MCF 10A (cell line): ENCODE measurements around the gene ME3. TPM values are rescaled to one million over a fixed set of nuclear protein-coding genes. Genes with fewer than 3 reads are reported as not detected.

Source experiments
- BruUV-seq: library from RNA; stranded (reverse); fragments of 400-500 nt; replicated peaks from 2 replicates; lab custom pipeline; 2021; lab: Mats Ljungman, UMichigan
- CTCF ChIA-PET: fragments of 300-600 bp; sonication (Branson Sonifier 250); formaldehyde crosslinking; extraction: SDS; loops from one replicate; lab custom pipeline; 2021; ENCODE audit warnings: antibody characterized with exemption, inconsistent platforms; lab: Yijun Ruan, JAX
- POLR2A ChIA-PET: fragments of 300-600, 350-650 bp; sonication (Branson Sonifier 250); formaldehyde crosslinking; extraction: SDS; loops from one replicate; lab custom pipeline; 2020; ENCODE audit warnings: antibody characterized with exemption, inconsistent platforms; lab: Yijun Ruan, JAX
- DNase-seq: peaks from one replicate; pipeline ENCODE4 v3.0.0-alpha.2; 2018; ENCODE audit not compliant: unreplicated experiment
- H3K27ac Mint-ChIP-seq: one replicate; pipeline ENCODE4 v1.8.0; 2022; ENCODE audit warnings: mild to moderate bottlenecking, low read depth, mixed read lengths; ENCODE audit not compliant: unreplicated experiment
- H3K27me3 Mint-ChIP-seq: one replicate; pipeline ENCODE4 v1.8.0; 2022; ENCODE audit warnings: mixed read lengths; ENCODE audit not compliant: insufficient read depth, unreplicated experiment
- H3K36me3 Mint-ChIP-seq: one replicate; pipeline ENCODE4 v1.8.0; 2022; ENCODE audit warnings: mild to moderate bottlenecking, moderate library complexity, mixed read lengths; ENCODE audit not compliant: insufficient read depth, unreplicated experiment
- H3K4me1 Mint-ChIP-seq: one replicate; pipeline ENCODE4 v1.8.0; 2022; ENCODE audit warnings: mixed read lengths; ENCODE audit not compliant: insufficient read depth, unreplicated experiment
- H3K4me3 Mint-ChIP-seq: one replicate; pipeline ENCODE4 v1.8.0; 2022; ENCODE audit warnings: mild to moderate bottlenecking, moderate library complexity, mixed read lengths; ENCODE audit not compliant: unreplicated experiment
- H3K9me3 Mint-ChIP-seq: one replicate; pipeline ENCODE4 v1.8.0; 2022; ENCODE audit warnings: mixed read lengths; ENCODE audit not compliant: unreplicated experiment
- intact Hi-C: fragments of 100-400 bp; cut with micrococcal nuclease; formaldehyde crosslinking; loops from 2 replicates; pipeline ENCODE4 v1.14.1; 2022
- total RNA-seq: library from RNA; stranded (reverse); gene quantifications from 2 replicates; pipeline ENCODE4 v1.2.3, GENCODE V29; 2022
- TF ChIP-seq, protein P1 (sequence below): fragments of 200-600 bp; IDR thresholded peaks from one replicate; pipeline ENCODE4 v1.8.0; 2022; ENCODE audit warnings: antibody characterized with exemption, mild to moderate bottlenecking; ENCODE audit not compliant: unreplicated experiment

Gene ME3
- total RNA-seq, 1 experiment from 2014 or later = not detected

DNA sequence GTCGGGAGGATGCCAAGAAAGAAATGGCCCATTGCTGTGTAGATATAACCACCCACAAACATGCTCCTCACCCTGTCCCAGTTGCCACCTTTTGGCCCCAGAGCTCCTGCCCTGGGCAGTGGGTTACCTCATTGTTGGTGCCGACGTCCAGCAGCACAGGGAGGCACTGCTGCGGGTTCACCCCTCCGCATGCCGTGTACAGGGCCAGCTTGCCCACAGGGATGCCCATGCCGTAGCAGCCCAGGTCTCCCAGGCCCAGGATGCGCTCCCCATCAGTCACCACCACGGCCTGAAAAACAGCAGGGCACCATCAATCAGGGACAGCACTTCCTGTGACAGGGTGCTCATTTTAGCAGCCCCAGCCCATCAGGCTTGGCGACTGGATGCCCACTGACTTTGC lies 174.6 kb downstream of the ME3 start:
- intact Hi-C loops = no loop called here
- no peaks in the 10 kb centered on the region for H3K36me3 Mint-ChIP-seq
- H3K27me3 Mint-ChIP-seq = no peaks in the 10 kb centered on the region
- POLR2A ChIA-PET = interaction anchor here (1.1 kb wide), 1 partner anchor 13 kb away, joined by 3 read pairs; no protein-coding TSS in a partner anchor
- peaks cover 7% of the 10 kb centered on the region for H3K4me1 Mint-ChIP-seq
- H3K27ac Mint-ChIP-seq = no peak overlapping the region
- no peak overlapping the region for H3K4me3 Mint-ChIP-seq
- DNase-seq = no peak
- H3K9me3 Mint-ChIP-seq = no peaks in the 10 kb centered on the region
- TF ChIP-seq, protein P1, sequence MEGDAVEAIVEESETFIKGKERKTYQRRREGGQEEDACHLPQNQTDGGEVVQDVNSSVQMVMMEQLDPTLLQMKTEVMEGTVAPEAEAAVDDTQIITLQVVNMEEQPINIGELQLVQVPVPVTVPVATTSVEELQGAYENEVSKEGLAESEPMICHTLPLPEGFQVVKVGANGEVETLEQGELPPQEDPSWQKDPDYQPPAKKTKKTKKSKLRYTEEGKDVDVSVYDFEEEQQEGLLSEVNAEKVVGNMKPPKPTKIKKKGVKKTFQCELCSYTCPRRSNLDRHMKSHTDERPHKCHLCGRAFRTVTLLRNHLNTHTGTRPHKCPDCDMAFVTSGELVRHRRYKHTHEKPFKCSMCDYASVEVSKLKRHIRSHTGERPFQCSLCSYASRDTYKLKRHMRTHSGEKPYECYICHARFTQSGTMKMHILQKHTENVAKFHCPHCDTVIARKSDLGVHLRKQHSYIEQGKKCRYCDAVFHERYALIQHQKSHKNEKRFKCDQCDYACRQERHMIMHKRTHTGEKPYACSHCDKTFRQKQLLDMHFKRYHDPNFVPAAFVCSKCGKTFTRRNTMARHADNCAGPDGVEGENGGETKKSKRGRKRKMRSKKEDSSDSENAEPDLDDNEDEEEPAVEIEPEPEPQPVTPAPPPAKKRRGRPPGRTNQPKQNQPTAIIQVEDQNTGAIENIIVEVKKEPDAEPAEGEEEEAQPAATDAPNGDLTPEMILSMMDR = no peak
- CTCF ChIA-PET = interaction anchor here (0.6 to 1.4 kb wide), 7 partner anchors 18 to 371 kb away, joined by 3 to 5 read pairs (median 3); no protein-coding TSS in a partner anchor
- no TSS peak for BruUV-seq

DNA sequence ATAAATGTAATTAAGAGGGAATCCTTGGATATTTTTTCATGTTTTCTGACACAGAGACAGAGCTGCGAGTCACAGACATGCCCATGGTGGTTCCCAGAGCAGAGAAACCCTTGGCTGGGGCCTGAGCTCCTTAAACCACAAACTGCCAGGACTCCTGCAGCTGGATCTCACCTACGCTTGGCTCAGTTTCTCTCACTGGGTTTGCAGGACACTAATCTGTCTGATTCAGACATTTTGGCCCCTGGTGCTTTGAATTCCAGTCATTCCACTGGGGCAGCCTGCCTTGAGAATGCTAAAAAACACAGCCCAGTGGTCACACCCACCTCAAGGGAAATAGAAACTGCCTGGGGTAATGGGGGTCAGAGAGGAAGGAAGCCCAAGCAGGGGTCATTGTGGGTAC lies 175.1 kb downstream of the ME3 start:
- intact Hi-C loops = no loop called here
- H3K4me3 Mint-ChIP-seq = no peak overlapping the region
- CTCF ChIA-PET = interaction anchor here (0.9 to 1.4 kb wide), 2 partner anchors 18 to 112 kb away, joined by 4 to 5 read pairs; no protein-coding TSS in a partner anchor

DNA sequence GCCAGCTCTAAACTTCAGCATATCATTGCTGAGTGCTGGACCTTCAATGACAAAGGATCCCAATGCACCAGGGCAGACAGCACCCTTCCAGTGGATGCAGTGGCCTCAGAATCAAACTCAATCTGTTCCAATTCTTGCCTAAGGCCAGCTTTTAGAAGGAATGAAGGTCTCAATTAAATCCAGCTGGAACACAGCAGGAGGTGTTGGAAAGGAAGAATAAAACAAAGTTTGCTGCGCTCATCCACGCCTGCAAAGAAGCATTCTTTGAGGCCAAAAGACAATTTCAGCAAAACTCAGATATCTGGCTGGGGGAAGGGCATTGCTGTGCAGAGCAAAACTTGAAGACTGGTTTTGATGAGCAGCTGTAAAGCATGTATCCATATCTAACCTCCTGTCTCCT lies 177.1 kb downstream of the ME3 start:
- no peaks in the 10 kb centered on the region for H3K9me3 Mint-ChIP-seq
- peaks cover 7% of the 10 kb centered on the region for H3K4me1 Mint-ChIP-seq
- intact Hi-C loops = no loop called here
- CTCF ChIA-PET = interaction anchor here (0.8 kb wide), 1 partner anchor 84 kb away, joined by 3 read pairs; no protein-coding TSS in a partner anchor
- BruUV-seq = no TSS peak
- POLR2A ChIA-PET = no interaction called here
- H3K36me3 Mint-ChIP-seq = no peaks in the 10 kb centered on the region
- TF ChIP-seq, protein P1 = no peak
- H3K27ac Mint-ChIP-seq = no peak overlapping the region
- no peaks in the 10 kb centered on the region for H3K27me3 Mint-ChIP-seq
- no peak for DNase-seq
- no peak overlapping the region for H3K4me3 Mint-ChIP-seq

More for the DNA sequence above, 175.1 kb downstream of the ME3 start:
- H3K36me3 Mint-ChIP-seq = no peaks in the 10 kb centered on the region
- POLR2A ChIA-PET = interaction anchor here (1.1 kb wide), 1 partner anchor 12 kb away, joined by 3 read pairs; no protein-coding TSS in a partner anchor
- no peak overlapping the region for H3K27ac Mint-ChIP-seq
- TF ChIP-seq, protein P1 = no peak
- no peaks in the 10 kb centered on the region for H3K9me3 Mint-ChIP-seq
- H3K27me3 Mint-ChIP-seq = no peaks in the 10 kb centered on the region
- BruUV-seq = no TSS peak
- H3K4me1 Mint-ChIP-seq = peaks cover 7% of the 10 kb centered on the region
- DNase-seq = no peak

DNA sequence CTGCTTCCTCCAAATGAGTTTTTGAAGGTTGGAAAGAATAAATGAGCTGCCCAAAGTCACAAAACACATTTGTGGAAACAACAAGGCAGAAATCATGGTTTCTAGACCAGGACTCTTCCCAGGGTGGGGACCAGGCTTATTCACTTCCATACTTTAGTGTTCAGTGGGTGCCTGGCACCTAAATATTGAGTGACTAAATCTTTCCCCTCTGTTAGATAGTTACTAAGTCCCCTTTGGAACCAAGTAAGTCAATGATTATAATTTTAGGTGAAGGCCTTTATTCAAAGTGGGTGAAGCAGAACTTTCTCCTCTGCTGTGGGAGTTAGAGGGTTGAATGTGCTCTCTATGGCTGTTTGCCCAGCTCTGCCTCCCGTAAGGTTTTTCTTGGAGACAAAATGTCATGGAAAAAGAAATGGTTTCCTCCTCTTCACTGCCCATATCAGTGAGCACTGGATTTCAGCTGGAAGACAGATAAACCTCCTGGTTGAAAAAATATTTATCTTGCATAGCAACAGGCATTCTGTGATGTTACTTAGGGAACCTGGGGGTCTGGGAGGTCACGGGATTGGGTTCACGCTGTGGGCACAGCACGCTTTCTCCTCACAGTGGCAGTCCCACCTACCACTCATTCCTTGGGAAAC lies 179.9 kb downstream of the ME3 start:
- peaks cover 5% of the 10 kb centered on the region for H3K4me1 Mint-ChIP-seq
- ChIA-PET CTCF (interaction anchor here (1.1 kb wide), 1 partner anchor 115 kb away, joined by 3 read pairs; no protein-coding TSS in a partner anchor), POLR2A (no interaction called here)
- peaks cover 6% of the 10 kb centered on the region for H3K36me3 Mint-ChIP-seq
- H3K9me3 Mint-ChIP-seq = no peaks in the 10 kb centered on the region
- no peak overlapping the region for H3K4me3 Mint-ChIP-seq
- H3K27me3 Mint-ChIP-seq = no peaks in the 10 kb centered on the region
- intact Hi-C loops = no loop called here
- no TSS peak for BruUV-seq
- TF ChIP-seq, protein P1 = no peak
- H3K27ac Mint-ChIP-seq = no peak overlapping the region
- no peak for DNase-seq
